IMR-90 (cell line): ENCODE results near the gene RPL41. TPM values are rescaled to one million over a fixed set of nuclear protein-coding genes. Genes with fewer than 3 reads are reported as not detected.

Experiments used
- ATAC-seq: fragments of 200-7000 bp; cut with Tn5 transposase; 2 replicates; pipeline ENCODE4 v1.9.1; 2020; ENCODE audit warnings: low read depth, mild to moderate bottlenecking, moderate library complexity
- BruUV-seq: library from RNA; stranded (reverse); fragments of 400-500 nt; replicated peaks from 2 replicates; lab custom pipeline; 2021; lab: Mats Ljungman, UMichigan
- CTCF ChIA-PET: fragments of 300-600 bp; formaldehyde crosslinking; extraction: SDS; loops from one replicate; lab custom pipeline; 2021; ENCODE audit warnings: antibody characterized with exemption; lab: Yijun Ruan, JAX
- POLR2A ChIA-PET: fragments of 300-600 bp; sonication (Branson Sonifier 250); formaldehyde crosslinking; loops from one replicate; lab custom pipeline; 2022; ENCODE audit warnings: antibody characterized with exemption; ENCODE audit not compliant: unreplicated experiment; lab: Charles Lee
- DNase-seq: peaks from one replicate; pipeline ENCODE4 v3.0.0; 2013
- H2AFZ ChIP-seq: replicated peaks from 2 replicates; pipeline ENCODE3; 2013; ENCODE audit warnings: low read length, mild to moderate bottlenecking; ENCODE audit not compliant: poor library complexity
- H2AK5ac ChIP-seq: 2 replicates; pipeline ENCODE4 v1.6.1; 2013; ENCODE audit warnings: low read depth, low read length, inconsistent platforms
- H2AK9ac ChIP-seq: replicated peaks from 2 replicates; pipeline ENCODE3; 2013; ENCODE audit warnings: mild to moderate bottlenecking, low read depth, low read length, moderate library complexity; ENCODE audit not compliant: poor library complexity
- H2BK120ac ChIP-seq: 2 replicates; pipeline ENCODE4 v1.6.1; 2013; ENCODE audit warnings: low read depth, low read length, inconsistent platforms
- H2BK15ac ChIP-seq: 3 replicates; pipeline ENCODE4 v1.6.1; 2013; ENCODE audit warnings: low read depth, low read length, inconsistent platforms
- H2BK20ac ChIP-seq: 2 replicates; pipeline ENCODE4 v1.6.1; 2013; ENCODE audit warnings: low read depth, mild to moderate bottlenecking, inconsistent platforms, low read length, moderate library complexity
- H2BK5ac ChIP-seq: 2 replicates; pipeline ENCODE4 v1.6.1; 2013; ENCODE audit warnings: mild to moderate bottlenecking, low read depth, low read length, inconsistent platforms; ENCODE audit not compliant: poor library complexity, severe bottlenecking
- H3K14ac ChIP-seq: replicated peaks from 2 replicates; pipeline ENCODE4 v1.6.1; 2013; ENCODE audit warnings: low read depth, low read length, inconsistent platforms
- H3K18ac ChIP-seq: 2 replicates; pipeline ENCODE4 v1.6.1; 2013; ENCODE audit warnings: low read depth, low read length, control low read depth
- H3K23ac ChIP-seq: 2 replicates; pipeline ENCODE4 v1.6.1; 2013; ENCODE audit warnings: low read depth, low read length, inconsistent platforms
- H3K27ac ChIP-seq: 2 replicates; pipeline ENCODE4 v1.5.1; 2013; ENCODE audit warnings: mild to moderate bottlenecking, control low read depth, low read length; ENCODE audit not compliant: insufficient read depth
- H3K27me3 ChIP-seq: 2 replicates; pipeline ENCODE4 v1.6.1; 2013; ENCODE audit warnings: low read length; ENCODE audit not compliant: control insufficient read depth, insufficient read depth
- H3K36me3 ChIP-seq: 2 replicates; pipeline ENCODE4 v1.6.1; 2013; ENCODE audit warnings: low read length, mixed read lengths; ENCODE audit not compliant: control insufficient read depth, insufficient read depth
- H3K4ac ChIP-seq: 2 replicates; pipeline ENCODE4 v1.6.1; 2013; ENCODE audit warnings: low read depth, low read length, inconsistent platforms
- H3K4me1 ChIP-seq: 2 replicates; pipeline ENCODE4 v1.6.1; 2013; ENCODE audit warnings: low read length, mixed read lengths; ENCODE audit not compliant: control insufficient read depth, insufficient read depth
- H3K4me2 ChIP-seq: 2 replicates; pipeline ENCODE4 v1.6.1; 2013; ENCODE audit warnings: low read depth, mild to moderate bottlenecking, control low read depth, low read length, moderate library complexity
- H3K4me3 ChIP-seq: 2 replicates; pipeline ENCODE4 v1.5.1; 2013; ENCODE audit warnings: low read depth, mild to moderate bottlenecking, control low read depth, low read length, moderate library complexity; ENCODE audit not compliant: insufficient read depth
- H3K56ac ChIP-seq: 2 replicates; pipeline ENCODE4 v1.6.1; 2013; ENCODE audit warnings: low read length, inconsistent platforms; ENCODE audit not compliant: insufficient read depth; ENCODE audit errors: extremely low read depth
- H3K79me1 ChIP-seq, 2 experiments: 2 replicates each; pipeline ENCODE4 v1.6.1; 2013; ENCODE audit warnings: low read length in 2 of 2, inconsistent platforms in 1 of 2, low read depth in 1 of 2
- H3K9ac ChIP-seq: 2 replicates; pipeline ENCODE4 v1.6.1; 2013; ENCODE audit warnings: low read depth, low read length, control low read depth
- H3K9me1 ChIP-seq: 2 replicates; pipeline ENCODE4 v1.6.1; 2013; ENCODE audit warnings: low read length, inconsistent platforms; ENCODE audit not compliant: insufficient read depth
- H3K9me3 ChIP-seq: 2 replicates; pipeline ENCODE4 v1.6.1; 2013; ENCODE audit warnings: low read length; ENCODE audit not compliant: control insufficient read depth, insufficient read depth
- H4K20me1 ChIP-seq: 2 replicates; pipeline ENCODE4 v1.6.1; 2013; ENCODE audit warnings: low read length, inconsistent platforms; ENCODE audit not compliant: insufficient read depth
- H4K5ac ChIP-seq: 2 replicates; pipeline ENCODE4 v1.6.1; 2013; ENCODE audit warnings: mild to moderate bottlenecking, low read depth, low read length, control low read depth
- H4K8ac ChIP-seq, 2 experiments: 2 replicates each; pipeline ENCODE4 v1.6.1; 2013; ENCODE audit warnings: low read depth in 2 of 2, low read length in 2 of 2, control low read depth in 1 of 2, inconsistent platforms in 1 of 2
- H4K91ac ChIP-seq: 2 replicates; pipeline ENCODE4 v1.6.1; 2013; ENCODE audit warnings: low read depth, low read length, inconsistent platforms; ENCODE audit not compliant: insufficient read depth
- FOS ChIP-seq: fragments of 150-350 bp; IDR thresholded peaks from 2 replicates; pipeline ENCODE4 v1.6.1; 2016; ENCODE audit warnings: low read depth, low read length
- MAFK ChIP-seq: IDR thresholded peaks from 2 replicates; pipeline ENCODE4 v1.6.1; 2012; ENCODE audit warnings: low read depth, low read length, improper control_type of control experiment
- MAZ ChIP-seq: IDR thresholded peaks from 2 replicates; pipeline ENCODE4 v1.6.1; 2012; ENCODE audit warnings: low read depth, mild to moderate bottlenecking, low read length, improper control_type of control experiment, moderate library complexity, borderline replicate concordance
- RCOR1 ChIP-seq: IDR thresholded peaks from 2 replicates; pipeline ENCODE4 v1.6.1; 2012; ENCODE audit warnings: mild to moderate bottlenecking, low read length, improper control_type of control experiment; ENCODE audit not compliant: insufficient replicate concordance
- RFX5 ChIP-seq: IDR thresholded peaks from 2 replicates; pipeline ENCODE4 v1.8.0; 2012; ENCODE audit warnings: low read depth, mild to moderate bottlenecking, low read length, moderate library complexity
- WGBS, 2 experiments: methylation state at CpG; one replicate each; pipeline versions ENCODE4 v1.1.5 to v1.1.7; 2013; ENCODE audit warnings: missing lambda C conversion rate in 2 of 2; ENCODE audit not compliant: insufficient read length in 1 of 2; ENCODE audit errors: extremely low coverage in 2 of 2; 5-methylcytosine and 5-hydroxymethylcytosine counted together
- dilution Hi-C: fragments of 300-500 bp; cut with HindIII; formaldehyde crosslinking; loops from one replicate; pipeline ENCODE4 v1.14.3; 2018; ENCODE audit warnings: low sequenced_read_pairs; ENCODE audit not compliant: unreplicated experiment
- in situ Hi-C: fragments of 300-500 bp; cut with MboI; formaldehyde crosslinking; loops from 3 replicates; pipeline ENCODE4 v1.14.3; 2019; ENCODE audit warnings: low sequenced_read_pairs, inconsistent platforms, mixed read lengths
- intact Hi-C: fragments of 100-400 bp; cut with micrococcal nuclease; formaldehyde crosslinking; loops from 2 replicates; pipeline ENCODE4 v1.10.0; 2022
- polyA plus RNA-seq, 3 experiments: library from polyadenylated mRNA; depleted of rRNA; stranded (reverse); fragments of >200 nt; gene quantifications; 2 replicates each; pipeline ENCODE4 v1.2.3, GENCODE V29; 2012; ENCODE audit warnings: low replicate concordance in 1 of 3
- total RNA-seq: library from RNA; depleted of rRNA; stranded (reverse); fragments of >200 nt; gene quantifications from 2 replicates; pipeline ENCODE4 v1.2.3, GENCODE V29; 2012
- TF ChIP-seq, protein P1 (sequence below): fragments of 150-350 bp; IDR thresholded peaks from 2 replicates; pipeline ENCODE4 v1.6.1; 2017; ENCODE audit warnings: mild to moderate bottlenecking, antibody characterized with exemption, low read length, low read depth
- TF ChIP-seq, protein P2 (sequence below): conservative IDR thresholded peaks from 2 replicates; pipeline ENCODE4 v1.5.1; 2012; ENCODE audit warnings: mild to moderate bottlenecking, low read depth, low read length, improper control_type of control experiment

RPL41 gene
- total and polyA plus RNA-seq, 2 of the 4 experiments (the other 2 are of a cell fraction), result 1,119 to 9,394 TPM

DNA sequence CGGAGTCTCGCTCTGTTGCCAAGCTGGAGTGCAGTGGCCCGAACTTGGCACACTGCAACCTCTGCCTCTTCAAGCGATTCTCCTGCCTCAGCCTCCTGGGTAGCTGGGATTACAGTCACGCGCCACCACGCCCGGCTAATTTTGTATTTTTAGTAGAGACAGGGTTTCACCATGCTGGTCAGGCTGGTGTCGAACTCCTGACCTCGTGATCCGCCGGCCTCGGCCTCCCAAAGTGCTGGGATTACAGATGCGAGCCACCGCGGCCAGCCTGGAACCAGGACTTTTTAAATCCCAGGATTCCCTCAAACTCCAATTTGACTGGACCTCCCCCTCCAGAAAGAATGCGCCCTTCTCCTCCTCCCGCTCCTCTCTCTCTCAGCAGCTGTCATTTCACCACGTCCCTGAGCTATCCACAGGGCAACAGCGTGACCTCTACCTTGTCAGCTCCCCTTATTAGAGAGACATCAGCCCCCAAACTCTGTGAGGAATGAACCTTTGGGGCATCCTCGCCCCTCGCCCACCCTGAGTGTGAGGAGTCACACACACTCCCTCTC lies 13.6 kb downstream of the RPL41 start:
- Histone ChIP-seq H2BK120ac (no peak overlapping the region), H3K79me1 (peaks cover 44 to 76% of the 10 kb centered on the region in 2 experiments), H2AK5ac (peak overlapping the region; percentile 66; the same call in 1 of the 2 replicates), H4K8ac (peak overlapping the region in 1 of 2 experiments; percentile 73; a peak in 1 of 4 replicates), H3K27ac (no peak overlapping the region), H3K9me3 (no peaks in the 10 kb centered on the region), H2BK20ac (no peak overlapping the region), H2AFZ (peak overlapping the region; percentile 52), H4K5ac (no peak overlapping the region), H3K4me1 (peaks cover 6% of the 10 kb centered on the region; the same call in 1 of the 2 replicates), H2BK15ac (no peak overlapping the region), H4K91ac (peak overlapping the region; percentile 81), H3K14ac (peak overlapping the region; percentile 83; the same call in 1 of the 2 replicates), H3K4ac (peak overlapping the region; percentile 81; the same call in 1 of the 2 replicates), H3K27me3 (no peaks in the 10 kb centered on the region), H3K36me3 (peaks cover 36% of the 10 kb centered on the region), H4K20me1 (no peaks in the 10 kb centered on the region), H3K23ac (peak overlapping the region; percentile 80; the same call in 1 of the 2 replicates), H3K4me2 (peak overlapping the region; percentile 92), H3K56ac (peak overlapping the region; percentile 42; the same call in 1 of the 2 replicates), H3K18ac (no peak overlapping the region), H2BK5ac (no peak overlapping the region), H3K4me3 (no peak overlapping the region), H3K9ac (no peak overlapping the region), H3K9me1 (no peaks in the 10 kb centered on the region), H2AK9ac (peak overlapping the region; percentile 95)
- no peak for ATAC-seq
- no peak for DNase-seq
- POLR2A ChIA-PET, result no interaction called here
- TSS peak; percentile 4 for BruUV-seq
- CTCF ChIA-PET, result no interaction called here
- WGBS, 2 experiments, result 82% methylated on average over 6 of the region's 22 CpGs; no CpG with 5 or more reads in 1 of the 2 experiments
- dilution Hi-C loops (no loop called here), in situ Hi-C loops (loop anchor here (5.0 kb wide), 1 partner anchor 57 kb away; the partner anchor contains the start of gene SMARCC2), intact Hi-C loops (no loop called here)
- no peak for TF ChIP-seq RFX5
- TF ChIP-seq FOS, result no peak
- TF ChIP-seq MAZ, result no peak
- TF ChIP-seq, protein P1, sequence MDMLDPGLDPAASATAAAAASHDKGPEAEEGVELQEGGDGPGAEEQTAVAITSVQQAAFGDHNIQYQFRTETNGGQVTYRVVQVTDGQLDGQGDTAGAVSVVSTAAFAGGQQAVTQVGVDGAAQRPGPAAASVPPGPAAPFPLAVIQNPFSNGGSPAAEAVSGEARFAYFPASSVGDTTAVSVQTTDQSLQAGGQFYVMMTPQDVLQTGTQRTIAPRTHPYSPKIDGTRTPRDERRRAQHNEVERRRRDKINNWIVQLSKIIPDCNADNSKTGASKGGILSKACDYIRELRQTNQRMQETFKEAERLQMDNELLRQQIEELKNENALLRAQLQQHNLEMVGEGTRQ, result no peak
- no peak for TF ChIP-seq RCOR1
- TF ChIP-seq MAFK, result no peak
- TF ChIP-seq, protein P2, sequence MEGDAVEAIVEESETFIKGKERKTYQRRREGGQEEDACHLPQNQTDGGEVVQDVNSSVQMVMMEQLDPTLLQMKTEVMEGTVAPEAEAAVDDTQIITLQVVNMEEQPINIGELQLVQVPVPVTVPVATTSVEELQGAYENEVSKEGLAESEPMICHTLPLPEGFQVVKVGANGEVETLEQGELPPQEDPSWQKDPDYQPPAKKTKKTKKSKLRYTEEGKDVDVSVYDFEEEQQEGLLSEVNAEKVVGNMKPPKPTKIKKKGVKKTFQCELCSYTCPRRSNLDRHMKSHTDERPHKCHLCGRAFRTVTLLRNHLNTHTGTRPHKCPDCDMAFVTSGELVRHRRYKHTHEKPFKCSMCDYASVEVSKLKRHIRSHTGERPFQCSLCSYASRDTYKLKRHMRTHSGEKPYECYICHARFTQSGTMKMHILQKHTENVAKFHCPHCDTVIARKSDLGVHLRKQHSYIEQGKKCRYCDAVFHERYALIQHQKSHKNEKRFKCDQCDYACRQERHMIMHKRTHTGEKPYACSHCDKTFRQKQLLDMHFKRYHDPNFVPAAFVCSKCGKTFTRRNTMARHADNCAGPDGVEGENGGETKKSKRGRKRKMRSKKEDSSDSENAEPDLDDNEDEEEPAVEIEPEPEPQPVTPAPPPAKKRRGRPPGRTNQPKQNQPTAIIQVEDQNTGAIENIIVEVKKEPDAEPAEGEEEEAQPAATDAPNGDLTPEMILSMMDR, result no peak
